Measurements from ENCODE around the gene CDADC1. TPM values are rescaled to one million over a fixed set of nuclear protein-coding genes. Genes with fewer than 3 reads are reported as not detected.

Gene CDADC1
- total RNA-seq, 1 donor from 2014 or later = 8.9 TPM

GRCh38 chr13:49298903-49299605, 51.3 kb downstream of the CDADC1 start:
- no peak for DNase-seq (ENCODE audit: low spot score)
- Mint-ChIP-seq H3K9me3 (ENCODE audit: low read depth) (no peaks in the 10 kb centered on the region), H3K27me3 (ENCODE audit: low read depth) (no peaks in the 10 kb centered on the region), H3K36me3 (ENCODE audit: low read depth) (no peaks in the 10 kb centered on the region), H3K4me1 (ENCODE audit: low read depth) (peaks cover 18% of the 10 kb centered on the region), H3K27ac (ENCODE audit: unreplicated experiment) (no peak overlapping the region), H3K4me3 (ENCODE audit: unreplicated experiment) (no peak overlapping the region)
- TF ChIP-seq CTCF (IDR thresholded peaks at IDR 0.05) = no peak

GRCh38 chr13:49300276-49300675, 52.6 kb downstream of the CDADC1 start:
- Mint-ChIP-seq H3K4me1 (ENCODE audit: low read depth) (peaks cover 18% of the 10 kb centered on the region), H3K27ac (ENCODE audit: unreplicated experiment) (no peak overlapping the region)
- DNase-seq (ENCODE audit: low spot score) = no peak

GRCh38 chr13:49300739-49301589, 53.2 kb downstream of the CDADC1 start:
- Mint-ChIP-seq H3K4me3 (ENCODE audit: unreplicated experiment) (peak overlapping the region; percentile 60), H3K27me3 (ENCODE audit: low read depth) (no peaks in the 10 kb centered on the region), H3K4me1 (ENCODE audit: low read depth) (peaks cover 18% of the 10 kb centered on the region), H3K36me3 (ENCODE audit: low read depth) (no peaks in the 10 kb centered on the region), H3K27ac (ENCODE audit: unreplicated experiment) (peak overlapping the region; percentile 60), H3K9me3 (ENCODE audit: low read depth) (no peaks in the 10 kb centered on the region)
- no peak for DNase-seq (ENCODE audit: low spot score)
- peak; percentile 97 for TF ChIP-seq CTCF (IDR thresholded peaks at IDR 0.05)

More at GRCh38 chr13:49300276-49300675, 52.6 kb downstream of the CDADC1 start:
- no peaks in the 10 kb centered on the region for H3K36me3 Mint-ChIP-seq (ENCODE audit: low read depth)
- no peaks in the 10 kb centered on the region for H3K9me3 Mint-ChIP-seq (ENCODE audit: low read depth)
- no peak for TF ChIP-seq CTCF (IDR thresholded peaks at IDR 0.05)
- H3K4me3 Mint-ChIP-seq (ENCODE audit: unreplicated experiment) = no peak overlapping the region
- no peaks in the 10 kb centered on the region for H3K27me3 Mint-ChIP-seq (ENCODE audit: low read depth)

GRCh38 chr13:49302222-49302621, 54.5 kb downstream of the CDADC1 start:
- H3K27ac Mint-ChIP-seq (ENCODE audit: unreplicated experiment) = no peak overlapping the region
- TF ChIP-seq CTCF (IDR thresholded peaks at IDR 0.05) = no peak
- no peaks in the 10 kb centered on the region for H3K27me3 Mint-ChIP-seq (ENCODE audit: low read depth)
- H3K9me3 Mint-ChIP-seq (ENCODE audit: low read depth) = no peaks in the 10 kb centered on the region
- H3K4me1 Mint-ChIP-seq (ENCODE audit: low read depth) = peaks cover 18% of the 10 kb centered on the region
- no peak for DNase-seq (ENCODE audit: low spot score)
- H3K4me3 Mint-ChIP-seq (ENCODE audit: unreplicated experiment) = no peak overlapping the region
- H3K36me3 Mint-ChIP-seq (ENCODE audit: low read depth) = no peaks in the 10 kb centered on the region

GRCh38 chr13:49302817-49303216, 55.1 kb downstream of the CDADC1 start:
- no peak overlapping the region for H3K4me3 Mint-ChIP-seq (ENCODE audit: unreplicated experiment)
- no peak for TF ChIP-seq CTCF (IDR thresholded peaks at IDR 0.05)
- no peaks in the 10 kb centered on the region for H3K9me3 Mint-ChIP-seq (ENCODE audit: low read depth)
- no peak for DNase-seq (ENCODE audit: low spot score)
- no peaks in the 10 kb centered on the region for H3K36me3 Mint-ChIP-seq (ENCODE audit: low read depth)
- no peaks in the 10 kb centered on the region for H3K27me3 Mint-ChIP-seq (ENCODE audit: low read depth)
- H3K27ac Mint-ChIP-seq (ENCODE audit: unreplicated experiment) = no peak overlapping the region
- H3K4me1 Mint-ChIP-seq (ENCODE audit: low read depth) = peaks cover 23% of the 10 kb centered on the region

All from chondrocyte (in vitro differentiated cells).